HFF-Myc (cell line): ENCODE measurements around the gene NEB.

ENCODE experiments used
- DNase-seq: peaks from one replicate; pipeline ENCODE4 v3.0.0-alpha.2; 2011; ENCODE audit warnings: low read depth; ENCODE audit errors: extremely low read depth
- H3K4me3 ChIP-seq: replicated peaks from 2 replicates; pipeline ENCODE4 v1.5.1; 2011; ENCODE audit warnings: low read depth, mild to moderate bottlenecking, control low read depth, low read length
- CTCF ChIP-seq: IDR thresholded peaks from 2 replicates; pipeline ENCODE4 v1.5.1; 2012; ENCODE audit warnings: mild to moderate bottlenecking, low read depth, low read length, control low read depth; ENCODE audit errors: missing control alignments

Gene NEB

DNA sequence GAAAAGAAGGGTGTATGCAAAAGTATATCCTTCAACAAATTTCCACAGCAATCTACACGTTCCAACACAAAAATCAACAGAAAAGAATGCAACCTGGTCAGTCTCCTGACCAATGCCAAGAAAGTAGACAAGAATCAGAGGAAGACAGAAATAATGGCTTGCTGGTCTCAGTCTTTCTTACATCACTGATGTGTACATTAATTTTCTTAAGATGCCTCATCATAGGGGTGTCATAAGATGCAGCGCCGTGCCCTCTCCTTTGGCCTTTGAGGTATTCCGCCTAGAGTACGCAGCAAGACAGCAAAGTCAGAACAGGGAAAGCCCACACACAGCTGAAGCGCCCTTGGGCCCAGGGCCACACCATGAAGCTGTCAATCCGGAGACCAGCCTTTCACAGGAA, 211.7 kb downstream of the NEB start:
- no peak for DNase-seq
- TF ChIP-seq CTCF = no peak
- H3K4me3 ChIP-seq = no peak overlapping the region

DNA sequence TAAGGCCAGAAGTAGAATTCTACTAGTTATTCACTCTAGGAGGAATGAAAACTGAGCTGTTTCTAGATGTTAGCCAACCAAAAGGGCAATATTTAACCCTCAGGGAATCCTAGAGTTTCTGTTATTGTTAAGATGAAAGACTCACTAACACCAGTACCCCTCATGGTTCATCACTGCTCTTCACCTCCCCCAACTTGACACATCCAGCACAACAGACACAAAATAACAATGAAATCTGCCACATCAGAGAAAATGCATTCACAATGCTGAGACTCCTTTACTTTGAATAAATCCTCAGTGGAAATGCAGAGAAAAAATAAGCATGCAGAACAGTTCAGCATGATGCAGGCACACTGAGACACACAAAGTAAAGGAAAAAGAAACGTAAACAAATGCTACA, 213.3 kb downstream of the NEB start:
- no peak for TF ChIP-seq CTCF
- no peak overlapping the region for H3K4me3 ChIP-seq
- no peak for DNase-seq

DNA sequence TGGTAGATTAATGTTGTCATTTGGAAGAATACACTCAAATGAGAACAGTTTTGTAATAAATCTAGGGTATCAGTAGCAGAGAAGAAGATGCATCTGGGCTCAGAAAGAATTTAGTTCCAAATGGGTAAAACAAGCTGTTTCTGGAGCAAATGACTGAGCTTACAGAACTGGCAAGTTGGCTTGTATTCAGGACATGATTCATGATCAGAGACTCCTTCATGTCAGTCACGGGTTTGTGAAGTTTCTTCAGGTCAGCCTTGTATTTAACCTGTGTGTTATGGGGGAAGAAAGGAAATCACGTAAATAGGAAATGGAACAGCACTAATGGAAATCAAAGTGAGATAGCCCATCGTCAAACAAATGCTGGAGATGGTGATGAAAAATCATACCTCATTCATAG, 215.5 kb downstream of the NEB start:
- no peak for TF ChIP-seq CTCF
- no peak overlapping the region for H3K4me3 ChIP-seq
- DNase-seq = no peak

GRCh38 chr2:151508519-151508918, 225.8 kb downstream of the NEB start:
- TF ChIP-seq CTCF = no peak
- no peak for DNase-seq
- H3K4me3 ChIP-seq = no peak overlapping the region

GRCh38 chr2:151506170-151506569, 228.1 kb downstream of the NEB start:
- no peak overlapping the region for H3K4me3 ChIP-seq
- TF ChIP-seq CTCF = no peak
- no peak for DNase-seq

DNA sequence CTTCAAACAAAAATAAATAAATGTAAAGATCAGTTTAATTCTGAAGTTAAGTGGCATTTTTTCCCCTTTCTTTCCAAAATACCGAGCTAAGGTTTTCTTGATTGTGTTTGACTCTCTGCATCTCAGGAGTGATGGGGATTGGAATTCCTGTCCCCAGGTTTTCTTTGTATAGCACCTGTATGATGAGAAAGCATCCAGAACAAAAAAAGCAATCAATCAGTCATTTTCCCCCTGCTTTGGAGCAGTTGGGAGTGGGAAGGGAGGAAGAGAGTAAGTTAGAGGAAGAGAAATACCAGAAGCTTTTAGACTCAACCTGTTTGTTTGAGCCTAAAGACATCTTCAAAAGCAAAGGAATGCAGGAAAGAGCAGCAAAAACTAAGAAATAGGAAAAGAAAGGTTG, 236.1 kb downstream of the NEB start:
- no peak overlapping the region for H3K4me3 ChIP-seq
- TF ChIP-seq CTCF = no peak
- DNase-seq = no peak

DNA sequence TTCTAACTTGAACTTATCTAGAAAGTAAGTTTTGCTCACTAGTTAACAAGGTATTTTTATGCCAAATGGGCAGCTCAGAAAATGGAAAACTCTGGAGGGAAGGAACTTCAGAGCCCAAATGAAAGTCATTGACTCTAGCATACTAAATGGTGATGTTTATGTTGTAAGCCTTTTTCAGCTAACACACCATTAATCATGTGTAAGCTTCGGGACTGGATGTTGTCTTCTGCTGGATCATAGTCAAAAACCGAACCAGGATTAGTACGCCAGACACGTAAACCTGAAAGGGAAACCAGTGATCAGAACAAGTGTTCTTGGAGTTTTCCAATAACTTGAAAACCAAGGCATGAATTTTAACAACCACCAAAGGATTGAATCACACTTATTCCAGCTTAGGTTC, 242.8 kb downstream of the NEB start:
- TF ChIP-seq CTCF = no peak
- no peak for DNase-seq

More for the DNA sequence above, 242.8 kb downstream of the NEB start:
- H3K4me3 ChIP-seq = no peak overlapping the region
